Neural crest cell (in vitro differentiated cells): ENCODE results near the gene LARGE2. TPM values are rescaled to one million over a fixed set of nuclear protein-coding genes. Genes with fewer than 3 reads are reported as not detected.

ENCODE experiments used
- DNase-seq: peaks from one replicate; pipeline ENCODE4 v3.0.0; 2021; ENCODE audit warnings: low read depth, mixed read lengths, low spot score
- H3K27ac Mint-ChIP-seq: one replicate; pipeline ENCODE4 v1.8.0; 2021; ENCODE audit warnings: mild to moderate bottlenecking, mixed read lengths; ENCODE audit not compliant: unreplicated experiment
- H3K27me3 Mint-ChIP-seq: 2 replicates; pipeline ENCODE4 v1.8.0; 2021; ENCODE audit warnings: low read depth, mild to moderate bottlenecking, mixed read lengths
- H3K36me3 Mint-ChIP-seq: 2 replicates; pipeline ENCODE4 v1.8.0; 2021; ENCODE audit warnings: low read depth, mild to moderate bottlenecking, mixed read lengths
- H3K4me1 Mint-ChIP-seq: 2 replicates; pipeline ENCODE4 v1.8.0; 2021; ENCODE audit warnings: mixed read lengths
- H3K4me3 Mint-ChIP-seq: one replicate; pipeline ENCODE4 v1.8.0; 2021; ENCODE audit warnings: mild to moderate bottlenecking, mixed read lengths
- H3K9me3 Mint-ChIP-seq: 2 replicates; pipeline ENCODE4 v1.8.0; 2021; ENCODE audit warnings: mixed read lengths
- total RNA-seq: library from RNA; stranded (reverse); gene quantifications from 2 replicates; pipeline ENCODE4 v1.2.1, GENCODE V29; 2021
- TF ChIP-seq, protein P1 (sequence below): fragments of 200-600 bp; sonication (generic); conservative IDR thresholded peaks from 2 replicates; pipeline ENCODE4 v1.5.0; 2021; ENCODE audit warnings: antibody characterized with exemption, mild to moderate bottlenecking

Gene LARGE2
- total RNA-seq, 1 donor from 2014 or later: not detected

DNA sequence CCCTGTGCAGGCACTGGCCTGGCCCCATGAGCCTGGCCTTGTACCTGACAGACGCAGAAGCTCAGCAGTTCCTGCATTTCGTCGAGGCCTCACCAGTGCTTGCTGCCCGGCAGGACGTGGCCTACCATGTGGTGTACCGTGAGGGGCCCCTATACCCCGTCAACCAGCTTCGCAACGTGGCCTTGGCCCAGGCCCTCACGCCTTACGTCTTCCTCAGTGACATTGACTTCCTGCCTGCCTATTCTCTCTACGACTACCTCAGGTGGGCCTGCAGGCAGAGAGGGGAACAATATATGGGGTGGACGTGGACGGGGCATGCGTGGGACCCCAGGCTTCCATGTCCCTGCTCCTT, 4.9 kb downstream of the LARGE2 start:
- Mint-ChIP-seq H3K9me3 (no peaks in the 10 kb centered on the region), H3K27ac (no peak overlapping the region), H3K36me3 (no peaks in the 10 kb centered on the region), H3K4me1 (peaks cover 6% of the 10 kb centered on the region), H3K4me3 (peak overlapping the region; percentile 42), H3K27me3 (peaks cover 37% of the 10 kb centered on the region)
- TF ChIP-seq, protein P1, sequence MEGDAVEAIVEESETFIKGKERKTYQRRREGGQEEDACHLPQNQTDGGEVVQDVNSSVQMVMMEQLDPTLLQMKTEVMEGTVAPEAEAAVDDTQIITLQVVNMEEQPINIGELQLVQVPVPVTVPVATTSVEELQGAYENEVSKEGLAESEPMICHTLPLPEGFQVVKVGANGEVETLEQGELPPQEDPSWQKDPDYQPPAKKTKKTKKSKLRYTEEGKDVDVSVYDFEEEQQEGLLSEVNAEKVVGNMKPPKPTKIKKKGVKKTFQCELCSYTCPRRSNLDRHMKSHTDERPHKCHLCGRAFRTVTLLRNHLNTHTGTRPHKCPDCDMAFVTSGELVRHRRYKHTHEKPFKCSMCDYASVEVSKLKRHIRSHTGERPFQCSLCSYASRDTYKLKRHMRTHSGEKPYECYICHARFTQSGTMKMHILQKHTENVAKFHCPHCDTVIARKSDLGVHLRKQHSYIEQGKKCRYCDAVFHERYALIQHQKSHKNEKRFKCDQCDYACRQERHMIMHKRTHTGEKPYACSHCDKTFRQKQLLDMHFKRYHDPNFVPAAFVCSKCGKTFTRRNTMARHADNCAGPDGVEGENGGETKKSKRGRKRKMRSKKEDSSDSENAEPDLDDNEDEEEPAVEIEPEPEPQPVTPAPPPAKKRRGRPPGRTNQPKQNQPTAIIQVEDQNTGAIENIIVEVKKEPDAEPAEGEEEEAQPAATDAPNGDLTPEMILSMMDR: no peak
- DNase-seq: no peak

DNA sequence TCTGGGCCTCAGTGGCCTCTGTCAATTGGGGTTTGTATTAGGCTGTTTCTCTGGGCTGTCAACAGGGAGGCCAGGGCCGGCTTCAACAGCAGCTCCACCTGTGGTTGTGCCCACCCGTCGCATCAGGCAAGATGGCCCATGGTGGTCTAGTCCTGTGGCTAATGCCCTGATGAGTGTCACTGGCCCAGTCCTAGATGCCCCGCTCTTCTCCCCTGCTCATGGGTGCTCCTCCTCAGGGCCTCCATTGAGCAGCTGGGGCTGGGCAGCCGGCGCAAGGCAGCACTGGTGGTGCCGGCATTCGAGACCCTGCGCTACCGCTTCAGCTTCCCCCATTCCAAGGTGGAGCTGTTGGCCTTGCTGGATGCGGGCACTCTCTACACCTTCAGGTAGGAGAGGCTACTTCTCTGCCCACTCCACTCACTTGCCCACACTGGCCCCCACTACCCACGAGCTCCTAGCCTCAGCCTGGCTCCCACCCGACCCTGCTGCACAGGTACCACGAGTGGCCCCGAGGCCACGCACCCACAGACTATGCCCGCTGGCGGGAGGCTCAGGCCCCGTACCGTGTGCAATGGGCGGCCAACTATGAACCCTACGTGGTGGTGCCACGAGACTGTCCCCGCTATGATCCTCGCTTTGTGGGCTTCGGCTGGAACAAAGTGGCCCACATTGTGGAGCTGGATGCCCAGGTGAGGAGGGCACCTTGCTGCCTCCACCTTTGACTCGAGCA, 5.4 kb downstream of the LARGE2 start:
- peaks cover 6% of the 10 kb centered on the region for H3K4me1 Mint-ChIP-seq
- peaks cover 37% of the 10 kb centered on the region for H3K27me3 Mint-ChIP-seq
- no peaks in the 10 kb centered on the region for H3K36me3 Mint-ChIP-seq
- H3K9me3 Mint-ChIP-seq: no peaks in the 10 kb centered on the region
- DNase-seq: no peak
- TF ChIP-seq, protein P1: no peak
- no peak overlapping the region for H3K27ac Mint-ChIP-seq
- H3K4me3 Mint-ChIP-seq: peak overlapping the region; percentile 42

DNA sequence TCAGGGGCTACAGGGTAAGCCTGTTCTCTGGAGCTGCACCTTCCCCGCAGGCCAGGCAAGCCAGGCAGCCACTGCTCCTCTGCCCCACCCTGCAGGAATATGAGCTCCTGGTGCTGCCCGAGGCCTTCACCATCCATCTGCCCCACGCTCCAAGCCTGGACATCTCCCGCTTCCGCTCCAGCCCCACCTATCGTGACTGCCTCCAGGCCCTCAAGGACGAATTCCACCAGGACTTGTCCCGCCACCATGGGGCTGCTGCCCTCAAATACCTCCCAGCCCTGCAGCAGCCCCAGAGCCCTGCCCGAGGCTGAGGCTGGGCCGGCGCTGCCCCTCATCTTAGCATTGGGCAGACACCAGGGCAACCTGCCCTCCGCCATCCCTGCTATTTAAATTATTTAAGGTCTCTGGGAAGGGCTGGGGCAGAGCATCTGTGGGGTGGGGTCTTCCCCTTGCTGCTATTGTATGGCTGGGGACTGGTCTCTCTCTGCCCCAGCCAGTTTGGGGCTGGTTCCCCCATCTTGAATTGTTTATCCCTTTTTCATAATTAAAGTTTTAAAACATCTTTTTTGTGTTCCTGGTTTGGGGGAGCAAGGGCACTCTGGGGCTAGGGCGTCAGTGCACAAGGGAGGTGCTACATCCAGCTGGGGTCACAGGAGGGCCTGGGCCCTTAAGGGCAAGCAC, 6.2 kb downstream of the LARGE2 start:
- H3K4me3 Mint-ChIP-seq: no peak overlapping the region
- no peaks in the 10 kb centered on the region for H3K36me3 Mint-ChIP-seq
- H3K27ac Mint-ChIP-seq: no peak overlapping the region

DNA sequence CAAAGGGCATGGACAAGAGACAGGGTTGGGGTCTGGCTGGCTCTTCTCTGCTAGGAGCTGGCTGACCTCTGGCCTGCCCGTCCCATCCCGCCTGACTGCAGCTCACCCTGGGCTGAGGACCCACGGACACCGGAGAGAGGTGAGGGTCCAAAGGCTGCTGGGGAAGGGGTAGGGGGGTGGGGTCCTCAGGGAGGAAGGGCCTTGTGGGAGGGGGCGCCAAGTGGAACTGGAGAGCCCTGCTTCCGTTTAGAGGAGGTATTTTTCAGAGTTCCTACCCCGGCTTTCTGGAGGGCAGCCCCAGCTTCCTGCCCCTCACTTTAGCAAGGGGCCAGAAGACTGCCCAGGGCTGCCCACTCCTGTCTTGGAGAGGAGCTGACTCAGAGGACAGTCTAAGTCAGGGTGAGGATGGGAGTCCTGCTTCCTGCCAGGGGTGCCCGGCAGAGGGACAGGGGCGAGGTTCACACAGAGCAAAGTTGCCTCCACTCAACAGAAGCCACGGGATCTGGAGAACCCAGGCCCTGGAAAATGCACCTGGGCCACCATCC, 7.1 kb downstream of the LARGE2 start:
- no peak overlapping the region for H3K4me3 Mint-ChIP-seq
- H3K27ac Mint-ChIP-seq: no peak overlapping the region
- peaks cover 23% of the 10 kb centered on the region for H3K27me3 Mint-ChIP-seq
- TF ChIP-seq, protein P1: no peak
- no peaks in the 10 kb centered on the region for H3K9me3 Mint-ChIP-seq
- no peak for DNase-seq
- no peaks in the 10 kb centered on the region for H3K36me3 Mint-ChIP-seq
- H3K4me1 Mint-ChIP-seq: no peaks in the 10 kb centered on the region

More for the DNA sequence above, 6.2 kb downstream of the LARGE2 start:
- TF ChIP-seq, protein P1: no peak
- DNase-seq: no peak
- Mint-ChIP-seq H3K27me3 (peaks cover 31% of the 10 kb centered on the region), H3K9me3 (no peaks in the 10 kb centered on the region), H3K4me1 (peaks cover 6% of the 10 kb centered on the region)

DNA sequence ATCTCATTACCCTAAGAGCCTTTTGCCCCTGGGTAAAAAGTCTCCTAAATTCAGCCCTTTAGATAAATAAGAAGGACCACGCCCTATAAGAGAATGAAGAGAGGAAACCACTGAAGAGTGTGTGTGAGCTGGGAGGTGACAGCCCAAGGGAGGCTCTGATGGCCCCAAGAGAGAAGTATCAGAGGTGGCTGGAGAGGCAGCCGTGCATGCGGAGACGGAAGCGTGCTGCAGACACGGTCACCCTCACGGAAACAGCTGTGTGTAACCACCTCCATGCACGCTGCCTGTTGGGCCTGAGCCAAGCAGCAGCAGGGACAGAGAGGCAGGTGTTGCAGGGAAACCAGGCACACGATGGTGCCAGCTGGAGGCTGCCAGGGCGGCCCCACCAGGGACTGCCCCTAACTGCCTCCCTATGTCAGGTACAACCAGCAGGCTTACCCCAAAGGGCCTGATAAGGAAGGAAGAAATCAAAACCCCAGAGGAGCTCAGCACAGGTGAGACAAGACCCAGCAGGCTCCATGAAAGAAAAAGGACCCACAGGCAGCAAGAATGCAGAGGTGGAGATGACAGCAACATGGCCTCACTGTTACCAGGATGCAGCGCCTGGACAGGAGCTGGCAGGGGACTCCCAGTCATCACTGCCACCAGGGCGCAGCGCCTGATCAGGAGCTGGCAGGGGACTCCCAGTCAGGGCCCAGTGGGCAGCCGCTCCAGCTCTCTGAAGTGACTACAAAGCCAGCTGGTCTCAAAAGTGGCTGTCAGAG, 7.8 kb downstream of the LARGE2 start:
- no peak for DNase-seq
- Mint-ChIP-seq H3K9me3 (no peaks in the 10 kb centered on the region), H3K4me3 (no peak overlapping the region), H3K4me1 (no peaks in the 10 kb centered on the region), H3K27ac (no peak overlapping the region), H3K36me3 (no peaks in the 10 kb centered on the region), H3K27me3 (peaks cover 16% of the 10 kb centered on the region)
- TF ChIP-seq, protein P1: no peak
